Measurements from ENCODE around the gene ERAP2. TPM values are rescaled to one million over a fixed set of nuclear protein-coding genes. Genes with fewer than 3 reads are reported as not detected.

ERAP2 gene
- total RNA-seq, 2 experiments from 2014 or later: 57.3 to 60.7 TPM

DNA sequence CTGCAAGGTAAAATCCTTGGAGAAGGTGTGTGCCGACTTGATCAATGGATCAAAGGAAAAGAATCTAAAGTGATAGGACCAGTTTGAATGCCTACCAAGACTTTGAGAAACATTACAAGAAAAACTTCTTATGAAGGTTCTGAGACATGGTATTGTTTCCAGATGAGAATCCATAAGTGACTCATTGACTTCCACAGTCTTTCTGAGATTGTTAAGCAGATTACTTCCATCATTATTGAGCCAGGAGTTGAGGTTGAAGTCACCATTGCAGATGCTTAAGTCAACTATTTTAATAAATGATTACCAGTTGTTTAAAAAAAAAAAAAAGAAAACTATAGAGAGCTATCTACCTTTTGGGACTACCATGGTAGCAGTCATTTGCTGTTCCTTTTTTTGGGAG is 66.6 kb downstream of the ERAP2 start:
- no peak overlapping the region for H3K27ac Mint-ChIP-seq
- ChIA-PET POLR2A (no interaction called here), CTCF (interaction anchor here (1.6 to 1.7 kb wide), 2 partner anchors 71 to 74 kb away, joined by 4 to 6 read pairs; no protein-coding TSS in a partner anchor)
- intact Hi-C loops (cut with DNase I, micrococcal nuclease): no loop called here
- H3K27me3 Mint-ChIP-seq: no peaks in the 10 kb centered on the region
- DNase-seq (no peak), ATAC-seq (no peak)
- H3K36me3 Mint-ChIP-seq (ENCODE audit: low read depth): peaks cover 35% of the 10 kb centered on the region
- no peaks in the 10 kb centered on the region for H3K9me3 Mint-ChIP-seq (ENCODE audit: low read depth)
- H3K4me1 Mint-ChIP-seq: peaks cover 70% of the 10 kb centered on the region
- H3K4me3 Mint-ChIP-seq: no peak overlapping the region

DNA sequence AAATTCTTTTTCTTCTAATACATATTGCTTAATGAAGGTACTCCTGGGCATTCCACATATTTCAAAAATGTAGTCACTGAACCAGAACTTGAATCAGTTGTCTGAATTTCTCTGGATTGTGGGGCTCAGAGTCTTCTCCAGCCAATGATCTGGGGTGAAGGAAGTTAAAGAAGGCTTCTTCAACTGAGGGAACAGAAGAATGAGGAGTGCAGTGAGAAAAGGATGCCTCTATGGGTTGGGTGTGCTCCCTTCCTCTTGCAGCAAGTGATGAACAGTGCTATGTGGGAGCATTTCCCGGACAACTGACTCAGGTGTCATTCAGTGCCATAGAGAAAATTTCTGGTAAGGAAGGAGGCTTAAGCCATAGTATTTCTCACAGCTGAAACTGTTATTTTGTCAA is 67.5 kb downstream of the ERAP2 start:
- ATAC-seq (no peak), DNase-seq (no peak)
- Mint-ChIP-seq H3K36me3 (ENCODE audit: low read depth) (peaks cover 27% of the 10 kb centered on the region), H3K4me3 (no peak overlapping the region), H3K27ac (peak overlapping the region; percentile 58), H3K27me3 (no peaks in the 10 kb centered on the region), H3K9me3 (ENCODE audit: low read depth) (no peaks in the 10 kb centered on the region), H3K4me1 (peaks cover 64% of the 10 kb centered on the region)
- CTCF ChIA-PET: no interaction called here
- intact Hi-C loops (cut with DNase I, micrococcal nuclease): no loop called here
- POLR2A ChIA-PET: no interaction called here

DNA sequence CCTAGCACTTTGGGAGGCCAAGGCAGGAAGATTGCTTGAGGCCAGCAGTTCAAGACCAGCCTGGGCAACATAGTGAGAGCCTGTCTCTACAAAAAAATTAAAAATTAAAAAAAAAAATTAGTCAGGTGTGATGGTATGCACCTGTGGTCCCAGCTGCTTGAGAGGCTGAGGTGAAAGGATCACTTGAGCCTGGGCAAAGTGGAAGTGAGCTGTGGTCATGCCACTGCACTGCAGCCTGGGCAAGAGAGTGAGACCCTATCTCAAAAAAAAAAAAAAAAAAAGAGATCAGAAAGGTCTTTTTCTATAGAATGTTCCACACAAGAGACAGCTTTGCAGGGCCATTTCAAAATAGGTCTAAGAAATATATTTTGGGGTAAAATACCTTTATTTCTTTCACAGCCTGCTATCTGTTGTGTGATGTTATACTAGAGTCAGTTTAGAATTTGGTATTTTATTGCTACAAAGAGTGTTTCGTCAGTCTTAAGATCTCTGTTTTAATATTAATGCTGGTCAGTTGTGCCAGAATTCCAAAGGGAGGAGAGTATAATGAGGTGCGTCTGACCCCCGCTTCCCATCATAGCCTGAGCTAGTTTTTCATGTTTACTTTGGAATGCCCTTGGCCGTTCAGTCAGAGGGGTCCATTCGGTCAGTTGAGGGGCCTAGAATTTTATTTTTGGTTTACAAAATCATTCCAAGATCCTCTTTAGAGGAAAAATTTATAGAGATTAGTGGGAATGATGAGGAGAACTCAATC is 69.0 kb downstream of the ERAP2 start:
- Mint-ChIP-seq H3K4me3 (no peak overlapping the region), H3K9me3 (ENCODE audit: low read depth) (peaks cover 4% of the 10 kb centered on the region), H3K27me3 (no peaks in the 10 kb centered on the region), H3K4me1 (peaks cover 68% of the 10 kb centered on the region), H3K27ac (no peak overlapping the region), H3K36me3 (ENCODE audit: low read depth) (peaks cover 35% of the 10 kb centered on the region)
- DNase-seq (no peak), ATAC-seq (no peak)
- intact Hi-C loops (cut with DNase I, micrococcal nuclease): no loop called here
- ChIA-PET CTCF (interaction anchor here (0.8 to 1.6 kb wide), 2 partner anchors 17 to 216 kb away, joined by 4 to 6 read pairs; no protein-coding TSS in a partner anchor), POLR2A (interaction anchor here (0.6 kb wide), 1 partner anchor 16 kb away, joined by 3 read pairs; no protein-coding TSS in a partner anchor)

DNA sequence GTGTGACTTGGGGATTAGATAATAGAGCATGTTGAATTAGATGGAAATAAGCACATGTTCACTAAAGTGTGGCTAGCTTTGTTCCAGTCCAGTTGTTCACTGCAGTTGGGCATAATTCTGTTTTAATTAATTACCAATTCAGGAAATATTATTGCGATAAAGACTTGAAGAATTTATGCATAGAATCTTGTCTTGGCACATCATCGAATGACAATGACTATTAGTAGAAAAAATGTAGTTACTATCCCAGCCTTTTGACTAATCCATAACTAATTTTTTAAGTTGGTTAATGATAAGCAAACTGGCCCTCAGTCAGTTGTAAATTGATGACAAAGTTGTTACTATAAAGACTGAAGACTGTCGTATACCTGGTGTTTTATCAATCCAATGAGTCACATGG is 70.1 kb downstream of the ERAP2 start:
- H3K4me1 Mint-ChIP-seq: peaks cover 61% of the 10 kb centered on the region
- intact Hi-C loops (cut with DNase I, micrococcal nuclease): no loop called here
- ATAC-seq (no peak), DNase-seq (no peak)
- CTCF ChIA-PET: interaction anchor here (0.8 to 1.6 kb wide), 2 partner anchors 16 to 215 kb away, joined by 4 to 6 read pairs; no protein-coding TSS in a partner anchor
- H3K9me3 Mint-ChIP-seq (ENCODE audit: low read depth): peaks cover 4% of the 10 kb centered on the region
- POLR2A ChIA-PET: no interaction called here
- no peak overlapping the region for H3K4me3 Mint-ChIP-seq
- H3K36me3 Mint-ChIP-seq (ENCODE audit: low read depth): peaks cover 32% of the 10 kb centered on the region
- H3K27ac Mint-ChIP-seq: no peak overlapping the region
- H3K27me3 Mint-ChIP-seq: no peaks in the 10 kb centered on the region

DNA sequence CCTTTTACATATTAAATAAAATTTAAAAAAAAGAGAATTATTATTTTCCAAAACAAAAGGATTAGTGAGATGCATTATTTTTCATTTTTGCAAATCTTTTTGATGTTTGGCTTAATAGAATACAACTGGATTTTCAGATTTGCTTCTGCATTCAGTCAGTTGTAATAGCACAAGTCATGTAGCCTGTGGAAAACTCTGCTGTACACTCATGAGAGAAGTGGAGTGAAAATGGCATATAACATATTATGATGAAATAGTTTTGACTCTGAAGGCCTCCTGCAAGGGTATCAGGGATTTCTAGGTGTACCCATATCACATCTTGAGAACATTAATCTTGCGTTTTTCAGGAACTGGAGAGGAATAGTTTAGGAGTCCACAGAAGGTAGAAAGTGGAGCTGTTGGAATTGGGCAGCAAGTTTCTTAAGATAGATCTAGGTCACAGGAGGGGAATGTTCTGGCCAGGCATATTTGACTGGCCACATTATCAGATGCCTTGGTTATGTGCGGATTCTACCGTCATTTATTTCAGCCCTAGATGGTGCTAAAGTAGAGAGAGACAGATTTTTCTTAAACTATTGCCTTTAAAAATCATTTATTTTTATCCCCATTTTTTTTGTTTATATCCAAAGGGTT is 75.9 kb downstream of the ERAP2 start:
- Mint-ChIP-seq H3K36me3 (ENCODE audit: low read depth) (peaks cover 18% of the 10 kb centered on the region), H3K4me3 (no peak overlapping the region), H3K9me3 (ENCODE audit: low read depth) (peaks cover 4% of the 10 kb centered on the region), H3K4me1 (peaks cover 63% of the 10 kb centered on the region), H3K27me3 (no peaks in the 10 kb centered on the region), H3K27ac (peak overlapping the region; percentile 71)
- no peak for DNase-seq
- POLR2A ChIA-PET: interaction anchor here (1.5 kb wide), 1 partner anchor 16 kb away, joined by 5 read pairs; the partner anchor contains the start of gene LNPEP
- no peak for ATAC-seq
- intact Hi-C loops (cut with DNase I, micrococcal nuclease): no loop called here
- CTCF ChIA-PET: interaction anchor here (0.7 to 1.2 kb wide), 5 partner anchors 14 to 202 kb away, joined by 3 to 4 read pairs (median 3); no protein-coding TSS in a partner anchor

DNA sequence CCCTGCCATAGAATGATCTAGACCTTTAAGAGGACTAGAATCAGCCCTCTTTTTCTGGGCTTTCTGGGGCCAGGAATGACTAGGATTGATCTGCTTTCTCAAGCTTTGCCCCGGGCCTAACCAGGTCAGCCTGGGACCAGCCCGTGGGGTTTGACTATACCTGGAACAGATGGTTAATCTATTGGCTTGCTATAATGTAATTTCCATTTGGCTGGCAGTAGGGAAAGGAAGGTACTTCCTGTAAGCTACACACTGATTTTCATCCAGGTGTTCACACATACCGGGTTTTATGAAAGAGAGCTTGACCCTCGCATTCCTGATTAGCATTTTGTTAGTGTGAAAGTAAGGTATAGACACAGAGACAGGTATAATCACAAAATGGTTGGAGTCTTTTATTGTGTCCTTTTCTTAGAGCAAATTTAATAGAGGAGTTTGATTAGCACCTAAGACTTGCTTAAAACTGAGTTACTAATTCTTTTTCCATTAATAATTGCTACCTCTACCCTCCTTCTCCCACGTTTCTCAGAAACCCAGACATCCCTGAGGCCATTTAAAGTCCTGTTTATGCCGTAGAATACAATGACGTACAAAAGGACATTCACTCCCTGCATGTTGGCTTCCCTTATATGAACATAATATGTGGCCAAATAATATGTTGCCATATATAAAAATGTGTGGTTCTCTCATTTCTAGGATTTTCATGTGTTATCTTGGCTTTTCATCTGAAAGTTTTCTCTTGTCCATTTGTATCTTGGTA is 76.9 kb downstream of the ERAP2 start:
- Mint-ChIP-seq H3K27ac (peak overlapping the region; percentile 71), H3K9me3 (ENCODE audit: low read depth) (peaks cover 4% of the 10 kb centered on the region), H3K36me3 (ENCODE audit: low read depth) (peaks cover 19% of the 10 kb centered on the region), H3K27me3 (no peaks in the 10 kb centered on the region), H3K4me3 (no peak overlapping the region), H3K4me1 (peaks cover 68% of the 10 kb centered on the region)
- DNase-seq (no peak), ATAC-seq (no peak)
- POLR2A ChIA-PET: interaction anchor here (1.5 kb wide), 1 partner anchor 17 kb away, joined by 5 read pairs; the partner anchor contains the start of gene LNPEP
- CTCF ChIA-PET: interaction anchor here (0.6 to 1.2 kb wide), 3 partner anchors 15 to 208 kb away, joined by 3 to 4 read pairs (median 3); no protein-coding TSS in a partner anchor
- intact Hi-C loops (cut with DNase I, micrococcal nuclease): no loop called here

DNA sequence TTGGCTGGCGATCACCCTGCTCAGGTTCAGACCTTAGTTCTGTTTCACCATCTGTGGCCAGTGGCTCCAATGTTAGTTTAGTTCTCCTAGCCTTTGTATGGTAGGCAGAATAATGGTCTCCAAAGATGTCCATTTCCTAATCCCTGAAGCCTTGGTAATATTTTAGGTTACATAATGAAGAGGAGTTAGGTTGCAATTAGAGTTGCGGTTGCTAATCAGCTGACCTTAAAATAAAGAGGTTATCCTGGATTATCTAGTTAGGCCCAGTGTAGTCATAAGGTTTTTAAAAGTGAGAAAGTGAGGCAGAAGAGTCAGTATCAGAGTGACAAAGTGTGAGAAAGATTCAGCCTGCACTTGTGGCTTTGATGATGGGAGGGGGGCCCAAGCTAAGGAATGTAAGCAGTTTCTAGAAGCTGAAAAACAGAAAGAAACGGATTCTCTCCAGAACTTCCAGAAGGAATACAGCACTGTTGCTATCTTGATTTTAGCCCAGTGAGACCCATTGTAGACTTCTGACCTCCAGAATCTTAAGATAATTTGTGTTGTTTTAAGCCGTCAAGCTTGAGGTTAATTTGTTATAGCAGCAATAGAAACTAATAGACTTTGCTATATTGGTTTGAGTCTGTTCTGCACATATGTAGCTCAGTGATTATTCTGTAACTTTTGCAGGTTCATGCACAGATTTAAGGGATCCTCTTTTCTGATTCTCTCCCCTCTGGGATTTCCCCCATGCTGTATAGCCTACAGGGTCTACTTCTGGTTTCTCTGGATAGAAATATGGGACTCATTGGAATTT is 81.2 kb downstream of the ERAP2 start:
- H3K4me1 Mint-ChIP-seq: peaks cover 74% of the 10 kb centered on the region
- peak overlapping the region; percentile 84 for H3K27ac Mint-ChIP-seq
- peak; percentile 73 for DNase-seq
- ChIA-PET POLR2A (interaction anchor here (0.6 to 1.3 kb wide), 4 partner anchors 21 to 149 kb away, joined by 3 read pairs; partner anchors contain the start of gene LNPEP), CTCF (interaction anchor here (0.6 to 2.3 kb wide), 8 partner anchors 9 to 204 kb away, joined by 3 to 14 read pairs (median 6); no protein-coding TSS in a partner anchor)
- intact Hi-C loops (cut with DNase I, micrococcal nuclease): loop anchor here (1.0 to 2.0 kb wide), 4 partner anchors 22 to 137 kb away; no protein-coding TSS in a partner anchor
- no peaks in the 10 kb centered on the region for H3K27me3 Mint-ChIP-seq
- H3K9me3 Mint-ChIP-seq (ENCODE audit: low read depth): no peaks in the 10 kb centered on the region
- peak overlapping the region; percentile 51 for H3K4me3 Mint-ChIP-seq
- H3K36me3 Mint-ChIP-seq (ENCODE audit: low read depth): peaks cover 14% of the 10 kb centered on the region
- peak; percentile 93 for ATAC-seq

DNA sequence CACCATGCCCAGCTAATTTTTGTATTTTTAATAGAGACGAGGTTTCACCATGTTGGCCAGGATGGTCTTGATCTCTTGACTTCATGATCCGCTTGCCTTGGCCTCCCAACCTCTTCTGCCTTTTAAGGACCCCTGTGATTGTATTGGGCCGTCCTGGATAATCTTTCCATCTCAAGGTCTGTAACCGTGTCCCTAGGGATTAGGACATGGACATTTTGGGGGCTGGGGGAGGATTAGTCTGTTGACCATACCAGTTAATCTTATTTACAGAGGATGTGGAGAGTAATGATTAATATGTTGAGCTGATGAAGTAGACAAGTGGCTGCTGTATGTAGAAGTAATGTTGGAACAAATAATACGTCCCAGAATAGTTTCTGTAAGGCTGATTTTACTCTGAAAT is 82.7 kb downstream of the ERAP2 start:
- ChIA-PET CTCF (interaction anchor here (0.6 to 2.3 kb wide), 7 partner anchors 21 to 153 kb away, joined by 3 to 14 read pairs (median 4); partner anchors contain the start of gene ERAP1), POLR2A (no interaction called here)
- Mint-ChIP-seq H3K4me1 (peaks cover 74% of the 10 kb centered on the region), H3K27me3 (no peaks in the 10 kb centered on the region), H3K9me3 (ENCODE audit: low read depth) (no peaks in the 10 kb centered on the region), H3K27ac (peak overlapping the region; percentile 79), H3K36me3 (ENCODE audit: low read depth) (peaks cover 13% of the 10 kb centered on the region), H3K4me3 (no peak overlapping the region)
- intact Hi-C loops (cut with DNase I, micrococcal nuclease): no loop called here
- ATAC-seq (no peak), DNase-seq (no peak)

DNA sequence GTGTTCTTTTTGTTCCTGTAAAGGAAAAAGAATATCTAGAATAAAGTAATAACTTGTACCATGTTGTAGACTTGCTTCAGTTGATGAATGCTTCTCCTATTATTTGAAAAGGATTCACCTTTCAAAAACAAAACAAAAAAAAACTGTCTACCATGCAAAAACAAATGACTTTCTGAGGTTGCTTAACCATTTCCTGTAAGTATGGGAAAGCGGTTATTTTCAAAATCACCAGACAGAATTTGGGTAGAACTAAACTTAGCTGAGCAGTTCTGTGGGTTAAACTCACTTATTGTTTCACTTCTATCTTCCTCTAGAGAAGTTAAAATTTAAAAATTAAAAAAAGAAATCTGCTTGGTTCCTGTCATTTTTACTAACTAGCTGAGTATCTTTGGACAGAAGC is 84.8 kb downstream of the ERAP2 start:
- Mint-ChIP-seq H3K36me3 (ENCODE audit: low read depth) (peaks cover 17% of the 10 kb centered on the region), H3K27me3 (no peaks in the 10 kb centered on the region), H3K9me3 (ENCODE audit: low read depth) (peaks cover 3% of the 10 kb centered on the region), H3K4me1 (peaks cover 80% of the 10 kb centered on the region), H3K4me3 (no peak overlapping the region), H3K27ac (peak overlapping the region; percentile 75)
- ATAC-seq: peak; percentile 34
- no peak for DNase-seq
- intact Hi-C loops (cut with DNase I, micrococcal nuclease): loop anchor here (1.0 to 10.0 kb wide), 4 partner anchors 25 to 296 kb away; partner anchors contain the start of genes CAST (in 1 of the 2) and LNPEP (in 1 of the 2)
- CTCF ChIA-PET: interaction anchor here (0.8 to 1.1 kb wide), 3 partner anchors 38 to 209 kb away, joined by 3 to 10 read pairs (median 3); no protein-coding TSS in a partner anchor
- POLR2A ChIA-PET: interaction anchor here (0.6 to 0.7 kb wide), 3 partner anchors 16 to 122 kb away, joined by 3 to 5 read pairs (median 3); no protein-coding TSS in a partner anchor

DNA sequence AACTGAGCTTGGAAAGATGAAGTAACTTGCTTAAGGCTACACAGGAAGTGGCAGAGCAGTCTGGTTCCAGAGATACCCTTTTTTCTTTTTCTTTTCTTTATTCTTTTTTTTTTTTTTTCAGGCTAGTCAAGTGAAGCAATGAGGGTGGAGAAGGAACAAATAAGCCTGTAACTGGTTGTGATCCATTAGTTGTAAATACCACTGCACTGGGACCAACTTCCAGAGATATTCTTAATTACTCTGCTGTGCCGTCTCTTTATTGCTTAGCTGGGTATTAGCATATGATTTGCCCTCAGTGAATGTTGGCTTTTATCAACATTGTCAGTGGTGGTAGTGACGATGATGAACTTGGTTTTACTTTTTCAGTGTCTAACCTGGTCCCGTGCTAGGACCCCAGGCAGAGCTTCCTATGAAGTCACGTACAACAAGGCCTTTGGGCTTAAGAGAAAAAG is 86.3 kb downstream of the ERAP2 start:
- intact Hi-C loops (cut with DNase I, micrococcal nuclease): loop anchor here (5.0 to 10.0 kb wide), 2 partner anchors 40 to 298 kb away; partner anchors contain the start of gene CAST (in 1 of the 2)
- H3K4me1 Mint-ChIP-seq: peaks cover 75% of the 10 kb centered on the region
- no peaks in the 10 kb centered on the region for H3K27me3 Mint-ChIP-seq

More for the DNA sequence above, 86.3 kb downstream of the ERAP2 start:
- no peak for DNase-seq
- Mint-ChIP-seq H3K9me3 (ENCODE audit: low read depth) (peaks cover 5% of the 10 kb centered on the region), H3K27ac (peak overlapping the region; percentile 97), H3K36me3 (ENCODE audit: low read depth) (peaks cover 19% of the 10 kb centered on the region), H3K4me3 (peak overlapping the region; percentile 64)
- POLR2A ChIA-PET: interaction anchor here (0.6 to 1.0 kb wide), 3 partner anchors 16 to 66 kb away, joined by 3 read pairs; partner anchors contain the start of gene LNPEP
- peak; percentile 40 for ATAC-seq
- CTCF ChIA-PET: interaction anchor here (0.5 to 1.4 kb wide), 8 partner anchors 14 to 199 kb away, joined by 3 to 6 read pairs (median 4); no protein-coding TSS in a partner anchor

Data from activated CD4-positive, alpha-beta T cell treated with anti-CD3 and anti-CD28 coated beads for 36 hours (primary cell).